Activated T-helper 1 cell treated with Interleukin-2 at 50 U/mL for 16 hours (primary cell): ENCODE results near the gene NR5A2.

Experiments
- DNase-seq: peaks from one replicate; pipeline ENCODE4 v3.0.0-alpha.2; 2020; ENCODE audit warnings: low read depth

NR5A2 gene

GRCh38 chr1:200206340-200206739 is 178.8 kb downstream of the NR5A2 start:
- DNase-seq: no peak

- DNase-seq: no peak
Observed at GRCh38 chr1:200206761-200207160, 179.3 kb downstream of the NR5A2 start.

- no peak for DNase-seq
Observed at GRCh38 chr1:200207711-200208126, 180.2 kb downstream of the NR5A2 start.

DNA sequence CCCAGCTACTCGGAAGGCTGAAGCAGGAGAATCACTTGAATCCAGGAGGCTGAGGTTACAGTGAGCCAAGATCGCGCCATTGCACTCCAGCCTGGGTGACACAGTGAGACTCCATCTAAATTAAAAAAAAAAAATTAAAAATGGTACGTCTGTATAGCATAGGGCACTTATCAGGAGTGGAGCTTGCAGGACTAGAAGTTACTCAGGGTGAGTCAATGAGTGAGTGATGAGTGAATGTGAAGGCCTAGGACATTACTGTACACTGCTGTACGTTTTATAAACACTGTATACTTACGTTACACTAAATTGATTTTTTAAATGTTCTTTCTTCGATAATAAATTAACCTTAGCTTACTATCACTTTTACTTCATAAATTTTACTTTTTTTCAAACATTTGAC is 183.6 kb downstream of the NR5A2 start:
- DNase-seq: no peak

DNA sequence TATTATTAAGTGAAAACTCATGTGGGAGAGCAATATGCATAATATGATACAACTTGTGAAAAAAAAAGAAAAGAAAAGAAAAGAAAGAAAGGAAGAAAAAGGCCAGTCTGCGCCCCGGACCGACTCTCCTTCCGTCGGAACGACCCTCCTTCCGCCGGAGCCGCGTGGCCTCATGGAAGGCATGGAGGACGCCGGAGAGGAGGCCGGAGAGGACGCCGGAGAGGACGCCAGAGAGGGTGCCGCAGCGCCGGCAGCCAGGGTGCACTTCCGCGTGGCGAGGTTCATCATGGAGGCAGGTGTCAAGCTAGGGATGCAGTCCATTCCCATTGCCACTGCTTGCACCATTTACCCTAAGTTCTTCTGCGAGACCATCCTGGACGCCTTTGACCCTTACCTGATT is 185.9 kb downstream of the NR5A2 start:
- DNase-seq: no peak

DNA sequence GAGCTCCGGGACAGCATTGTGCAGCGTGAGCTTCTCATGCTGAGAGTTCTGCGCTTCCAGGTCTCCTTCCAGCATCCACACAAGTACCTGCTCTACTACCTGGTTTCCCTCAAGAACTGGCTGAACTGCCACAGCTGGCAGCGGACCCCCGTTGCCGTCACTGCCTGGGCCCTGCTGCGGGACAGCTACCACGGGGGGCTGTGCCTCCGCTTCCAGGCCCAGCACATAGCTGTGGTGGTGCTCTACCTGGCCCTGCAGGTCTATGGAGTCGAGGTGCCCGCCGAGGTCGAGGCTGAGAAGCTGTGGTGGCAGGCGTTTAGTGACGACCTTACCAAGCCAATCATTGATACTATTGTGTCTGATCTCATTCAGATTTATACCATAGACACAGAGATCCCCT is 186.4 kb downstream of the NR5A2 start:
- DNase-seq: no peak

- no peak for DNase-seq
Observed at GRCh38 chr1:200215350-200215749, 187.8 kb downstream of the NR5A2 start.

DNA sequence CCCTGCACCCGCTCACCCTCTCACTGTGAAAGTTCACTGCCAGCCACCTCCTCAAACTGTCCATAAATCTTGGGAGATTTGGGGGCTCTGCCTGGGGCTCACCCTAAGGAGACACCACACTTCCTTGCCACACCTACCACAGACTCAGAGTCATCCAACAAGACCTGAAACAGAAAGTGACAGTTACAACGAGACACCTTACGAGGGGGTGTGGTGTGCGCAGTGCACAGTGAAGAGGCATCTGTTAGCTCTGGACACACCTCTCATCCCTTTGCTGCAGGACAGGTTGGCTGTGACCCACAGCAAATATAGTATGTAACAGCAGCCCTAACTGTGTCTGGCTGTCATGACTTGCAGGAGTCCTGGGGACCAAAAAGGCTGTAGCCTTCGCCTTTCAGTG is 190.2 kb downstream of the NR5A2 start:
- no peak for DNase-seq

GRCh38 chr1:200221614-200222282 is 194.2 kb downstream of the NR5A2 start:
- DNase-seq: no peak

- DNase-seq: no peak
Observed at GRCh38 chr1:200223207-200223606, 195.7 kb downstream of the NR5A2 start.

DNA sequence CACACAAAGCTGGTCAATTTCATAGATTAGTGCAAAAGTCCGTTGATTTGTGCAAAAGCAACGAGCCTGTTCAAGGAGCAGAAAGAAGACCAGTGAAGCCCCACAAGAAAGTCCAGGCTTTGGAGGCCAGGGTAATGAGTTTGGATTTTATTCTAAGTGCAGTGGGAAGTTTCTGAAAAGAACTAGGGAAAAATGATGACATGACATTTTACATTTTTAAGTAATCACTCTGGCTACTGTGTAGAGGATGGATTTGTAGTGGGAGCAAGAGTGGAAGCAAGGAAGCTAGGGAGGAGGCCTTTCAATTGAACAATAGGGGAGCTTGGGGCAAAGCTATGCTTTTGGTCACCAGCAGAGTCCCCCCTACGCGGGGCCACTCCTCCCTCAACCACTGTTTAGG is 196.1 kb downstream of the NR5A2 start:
- no peak for DNase-seq

GRCh38 chr1:200224315-200224714 is 196.8 kb downstream of the NR5A2 start:
- no peak for DNase-seq

DNA sequence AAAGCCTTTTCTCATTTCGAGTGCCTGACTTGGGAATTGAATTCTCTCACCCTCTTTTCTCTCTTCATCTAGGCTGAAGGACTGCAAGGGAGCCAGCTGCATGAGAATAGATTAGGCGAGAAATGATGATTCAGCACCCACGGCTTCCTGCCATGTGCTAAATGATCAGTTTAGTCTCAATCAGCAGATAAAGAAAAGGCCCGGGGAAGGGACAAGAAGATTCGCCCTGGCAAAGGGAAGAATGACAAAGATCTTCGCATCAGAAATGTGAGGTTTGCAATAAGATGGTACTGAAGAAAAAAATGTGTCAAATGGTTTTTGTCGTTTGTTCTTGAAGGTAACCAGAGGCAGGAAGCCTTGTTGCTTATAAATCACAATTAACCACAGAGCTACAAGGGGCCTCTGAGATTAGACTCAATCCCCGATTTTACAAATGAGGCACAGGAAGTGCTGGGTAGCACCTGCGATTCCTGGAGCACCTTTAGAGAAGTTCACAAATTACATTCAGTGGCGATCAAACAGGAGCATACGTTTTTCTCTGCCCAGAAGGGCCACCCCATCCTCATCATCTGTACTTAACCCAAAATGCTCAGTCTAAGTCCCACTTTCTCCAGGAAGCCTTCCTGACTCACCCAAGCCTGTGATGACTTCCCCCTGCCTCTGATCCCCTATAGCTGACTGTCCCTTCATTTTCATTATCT is 198.9 kb downstream of the NR5A2 start:
- DNase-seq: no peak

DNA sequence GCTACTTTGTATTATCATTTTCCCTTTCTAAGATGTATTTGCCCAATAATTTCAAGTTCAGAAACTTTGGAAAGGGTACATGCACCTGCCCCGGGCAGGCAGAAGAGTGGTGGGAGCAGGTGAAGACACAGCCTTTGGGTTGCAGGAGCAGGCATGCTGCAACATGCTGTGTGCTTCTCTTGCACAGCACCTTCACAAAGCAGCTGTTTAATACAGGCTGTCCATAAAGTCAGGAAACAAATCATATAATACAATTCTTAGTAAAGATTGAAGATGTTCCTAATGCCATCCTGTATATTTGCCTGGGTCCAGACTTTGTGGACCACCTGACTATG is 199.4 kb downstream of the NR5A2 start:
- no peak for DNase-seq
